PC-9 (cell line): ENCODE results near the gene RPL26.

Experiments used
- CTCF ChIP-seq: fragments of 200-600 bp; sonication (generic); conservative IDR thresholded peaks from 2 replicates; pipeline ENCODE4 v1.6.1; 2017; ENCODE audit warnings: mixed run types, antibody characterized with exemption, mild to moderate bottlenecking, moderate library complexity
- EZH2 ChIP-seq: fragments of 200-600 bp; sonication (generic); IDR thresholded peaks from 2 replicates; pipeline ENCODE4 v1.8.0; 2017; ENCODE audit warnings: antibody characterized with exemption, low read depth

DNA sequence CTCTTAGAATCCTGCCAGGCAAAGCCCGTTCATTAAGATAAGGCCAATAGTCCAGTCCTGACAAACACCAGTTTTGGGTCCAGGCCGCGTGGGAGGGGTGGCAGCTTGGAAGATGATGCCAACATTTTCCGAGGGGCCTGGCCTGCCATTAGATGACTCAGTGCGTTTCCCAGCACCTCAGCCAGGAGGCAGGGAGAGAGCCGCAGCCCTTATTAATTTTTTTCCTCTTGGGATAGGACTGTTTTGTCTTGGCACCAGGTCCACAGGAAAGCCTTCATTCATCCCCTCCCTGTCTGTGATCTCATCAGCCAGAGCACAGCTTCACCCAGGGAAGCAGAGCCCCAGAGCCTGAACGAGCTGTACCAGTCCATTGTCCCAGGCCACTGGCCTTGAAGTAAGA lies 48.0 kb upstream of the RPL26 start:
- TF ChIP-seq EZH2, result no peak
- no peak for TF ChIP-seq CTCF
